GM23248 (cell line): ENCODE measurements around the gene CPTP. TPM values are rescaled to one million over a fixed set of nuclear protein-coding genes. Genes with fewer than 3 reads are reported as not detected.

Experiments used
- DNase-seq: peaks from one replicate; pipeline ENCODE4 v3.0.0-alpha.2; 2015
- H2AFZ ChIP-seq: fragments of 200-600 bp; sonication (generic); 2 replicates; pipeline ENCODE4 v1.6.1; 2016; ENCODE audit warnings: antibody characterized with exemption
- H3F3A ChIP-seq: fragments of 200-600 bp; sonication (generic); 2 replicates; pipeline ENCODE4 v1.6.1; 2016; ENCODE audit warnings: mild to moderate bottlenecking, antibody characterized with exemption, mixed run types; ENCODE audit not compliant: insufficient read depth
- H3K27ac ChIP-seq: fragments of 200-600 bp; sonication (generic); 2 replicates; pipeline ENCODE4 v1.5.1; 2016; ENCODE audit warnings: mild to moderate bottlenecking
- H3K27me3 ChIP-seq: fragments of 200-600 bp; sonication (generic); replicated peaks from 2 replicates; pipeline ENCODE4 v1.6.1; 2016; ENCODE audit warnings: mild to moderate bottlenecking; ENCODE audit not compliant: insufficient read depth
- H3K36me3 ChIP-seq: fragments of 200-600 bp; sonication (generic); 2 replicates; pipeline ENCODE4 v1.6.1; 2016; ENCODE audit warnings: low read depth, mild to moderate bottlenecking
- H3K4me1 ChIP-seq: fragments of 200-600 bp; sonication (generic); 2 replicates; pipeline ENCODE4 v1.6.1; 2016; ENCODE audit warnings: mild to moderate bottlenecking; ENCODE audit not compliant: insufficient read depth
- H3K4me2 ChIP-seq: fragments of 200-600 bp; sonication (generic); one replicate; pipeline ENCODE4 v1.6.1; 2016; ENCODE audit warnings: mild to moderate bottlenecking; ENCODE audit not compliant: unreplicated experiment
- H3K4me3 ChIP-seq: fragments of 200-600 bp; sonication (generic); 2 replicates; pipeline ENCODE4 v1.5.1; 2016; ENCODE audit warnings: mild to moderate bottlenecking
- H3K79me2 ChIP-seq: fragments of 200-600 bp; sonication (generic); 2 replicates; pipeline ENCODE4 v1.6.1; 2016; ENCODE audit warnings: mild to moderate bottlenecking; ENCODE audit not compliant: insufficient read depth
- H3K9ac ChIP-seq: fragments of 200-600 bp; sonication (generic); 2 replicates; pipeline ENCODE4 v1.6.1; 2016; ENCODE audit warnings: mild to moderate bottlenecking
- H3K9me2 ChIP-seq: fragments of 200-600 bp; sonication (generic); 2 replicates; pipeline ENCODE4 v1.6.1; 2016; ENCODE audit warnings: mixed run types, mild to moderate bottlenecking, moderate library complexity; ENCODE audit not compliant: insufficient read depth
- H3K9me3 ChIP-seq: fragments of 200-600 bp; sonication (generic); one replicate; pipeline ENCODE4 v1.6.1; 2017; ENCODE audit warnings: low read depth
- H4K20me1 ChIP-seq: fragments of 200-600 bp; sonication (generic); 2 replicates; pipeline ENCODE4 v1.6.0; 2016; ENCODE audit not compliant: insufficient read depth
- EZH2 ChIP-seq: fragments of 200-600 bp; sonication (generic); IDR thresholded peaks from 2 replicates; pipeline ENCODE4 v1.6.1; 2018; ENCODE audit warnings: antibody characterized with exemption, mild to moderate bottlenecking; ENCODE audit not compliant: insufficient read depth, poor library complexity, severe bottlenecking
- EZH2phosphoT487 ChIP-seq: fragments of 200-600 bp; sonication (generic); IDR thresholded peaks from 2 replicates; pipeline ENCODE4 v1.6.1; 2018; ENCODE audit warnings: antibody characterized with exemption, moderate library complexity, mild to moderate bottlenecking, low read depth; ENCODE audit not compliant: insufficient read depth
- WGBS, 2 experiments: methylation state at CpG; one replicate each; pipeline ENCODE4 v1.1.6; 2015 to 2017; ENCODE audit warnings: low lambda C conversion rate in 2 of 2, low coverage in 1 of 2; ENCODE audit errors: missing lambda C conversion rate in 2 of 2; 5-methylcytosine and 5-hydroxymethylcytosine counted together
- in situ Hi-C: fragments of 300-500 bp; cut with MboI; formaldehyde crosslinking; loops from 2 replicates; pipeline ENCODE4 v1.15.0; 2020
- polyA plus RNA-seq: library from polyadenylated mRNA; unstranded; fragments of >200 nt; fragmentation: Nextera tagmentation; extraction: Ambion mirVana; gene quantifications from 2 replicates; pipeline ENCODE4 v1.2.1, GENCODE V29; 2016
- total RNA-seq: library from RNA; depleted of rRNA; stranded (reverse); fragments of >200 nt; shearing (Covaris generic); gene quantifications from 2 replicates; pipeline ENCODE4 v1.2.3, GENCODE V29; 2014

CPTP gene
- total and polyA plus RNA-seq, 2 experiments from 2014 or later: 28.0 to 30.5 TPM

DNA sequence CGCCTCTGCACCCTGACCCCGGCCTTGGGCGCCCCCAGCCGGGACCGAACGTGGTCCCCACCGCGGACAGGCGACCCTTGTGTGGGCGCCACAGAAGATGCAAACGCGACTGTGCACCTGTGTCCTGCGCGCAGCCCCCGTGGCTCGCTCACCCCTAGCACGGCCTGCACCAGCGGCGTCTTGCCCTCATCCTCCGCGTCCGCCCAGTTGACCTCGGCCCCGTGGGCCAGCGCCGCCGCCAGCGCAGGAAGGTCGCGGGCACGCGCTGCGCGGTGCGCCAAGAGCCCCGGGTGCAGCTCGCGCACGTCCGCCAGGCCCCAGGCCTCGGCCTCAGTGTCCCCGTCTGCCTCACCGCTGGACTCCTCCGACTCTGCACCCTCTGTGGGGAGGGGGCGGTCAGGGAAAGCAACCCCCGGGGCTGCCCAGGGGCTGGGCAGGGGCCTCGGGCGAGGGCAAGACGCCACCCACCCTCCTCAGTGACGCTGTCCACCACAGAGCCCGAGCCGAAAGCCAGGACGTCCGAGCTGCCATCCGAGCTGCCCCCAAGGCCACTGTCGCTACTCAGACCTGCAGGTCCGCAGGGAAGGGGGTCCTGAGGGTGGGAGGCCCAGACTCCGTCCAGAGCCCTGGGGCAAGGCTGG is 30.2 kb upstream of the CPTP start:
- in situ Hi-C loops: no loop called here
- no peaks in the 10 kb centered on the region for H4K20me1 ChIP-seq
- TF ChIP-seq EZH2 (no peak), EZH2phosphoT487 (no peak)

DNA sequence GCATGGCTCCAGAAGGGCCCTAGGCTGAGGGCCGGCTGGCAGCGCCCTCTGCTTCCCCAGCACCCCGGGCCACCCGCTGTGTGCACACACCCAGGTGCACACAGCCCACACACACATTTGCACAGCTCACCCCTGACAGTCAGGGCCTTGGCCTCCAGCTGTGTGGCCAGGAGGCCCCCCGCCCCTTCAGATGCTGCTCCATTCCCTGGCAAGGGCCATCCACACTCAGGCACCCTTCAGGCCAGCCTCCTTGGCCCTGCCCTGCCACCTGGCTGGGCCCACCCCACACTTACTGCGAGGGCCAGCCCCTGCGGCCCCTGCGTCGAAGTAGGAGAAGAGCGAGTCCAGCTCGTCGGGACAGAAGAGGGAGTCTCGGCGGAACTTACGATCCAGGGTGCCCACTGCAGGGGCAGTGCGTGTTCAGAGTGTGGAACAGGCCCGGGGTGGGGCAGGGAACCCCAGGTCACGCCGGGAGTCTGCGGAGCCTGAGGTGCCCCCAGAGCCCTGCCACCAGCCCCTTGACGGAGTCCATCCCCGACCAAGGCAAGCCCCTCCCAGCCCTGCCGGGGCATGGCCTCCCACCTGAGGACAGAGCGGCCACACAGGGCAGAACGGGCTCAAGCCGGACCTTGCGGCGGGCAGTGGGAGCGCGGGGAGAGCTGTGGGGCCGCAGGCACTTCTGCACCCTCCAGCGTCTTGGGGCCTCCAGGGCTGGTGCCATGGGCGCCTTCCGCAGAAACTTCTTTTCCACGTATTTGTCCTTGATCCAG is 29.3 kb upstream of the CPTP start:
- 94 to 96% methylated on average over 30 to 35 of the region's 35 CpGs for WGBS, 2 experiments
- Histone ChIP-seq H3K4me3 (no peak overlapping the region), H2AFZ (no peak overlapping the region), H4K20me1 (no peaks in the 10 kb centered on the region), H3K27me3 (no peaks in the 10 kb centered on the region), H3K36me3 (no peaks in the 10 kb centered on the region), H3K9me2 (no peaks in the 10 kb centered on the region), H3K4me2 (no peak overlapping the region), H3K27ac (no peak overlapping the region), H3K4me1 (no peaks in the 10 kb centered on the region), H3F3A (no peaks in the 10 kb centered on the region), H3K79me2 (no peaks in the 10 kb centered on the region), H3K9me3 (no peaks in the 10 kb centered on the region), H3K9ac (no peak overlapping the region)
- in situ Hi-C loops: no loop called here
- no peak for DNase-seq
- no peak for TF ChIP-seq EZH2phosphoT487

More for the DNA sequence above, 30.2 kb upstream of the CPTP start:
- no peak overlapping the region for H2AFZ ChIP-seq
- H3K4me1 ChIP-seq: no peaks in the 10 kb centered on the region
- H3K27ac ChIP-seq: no peak overlapping the region
- no peaks in the 10 kb centered on the region for H3K9me2 ChIP-seq
- H3K36me3 ChIP-seq: no peaks in the 10 kb centered on the region
- DNase-seq: no peak
- H3K9me3 ChIP-seq: no peaks in the 10 kb centered on the region
- H3K4me2 ChIP-seq: no peak overlapping the region
- H3K9ac ChIP-seq: no peak overlapping the region
- no peaks in the 10 kb centered on the region for H3F3A ChIP-seq
- 91 to 95% methylated on average over 37 to 57 of the region's 58 CpGs for WGBS, 2 experiments
- H3K4me3 ChIP-seq: no peak overlapping the region
- H3K79me2 ChIP-seq: no peaks in the 10 kb centered on the region
- H3K27me3 ChIP-seq: no peaks in the 10 kb centered on the region

DNA sequence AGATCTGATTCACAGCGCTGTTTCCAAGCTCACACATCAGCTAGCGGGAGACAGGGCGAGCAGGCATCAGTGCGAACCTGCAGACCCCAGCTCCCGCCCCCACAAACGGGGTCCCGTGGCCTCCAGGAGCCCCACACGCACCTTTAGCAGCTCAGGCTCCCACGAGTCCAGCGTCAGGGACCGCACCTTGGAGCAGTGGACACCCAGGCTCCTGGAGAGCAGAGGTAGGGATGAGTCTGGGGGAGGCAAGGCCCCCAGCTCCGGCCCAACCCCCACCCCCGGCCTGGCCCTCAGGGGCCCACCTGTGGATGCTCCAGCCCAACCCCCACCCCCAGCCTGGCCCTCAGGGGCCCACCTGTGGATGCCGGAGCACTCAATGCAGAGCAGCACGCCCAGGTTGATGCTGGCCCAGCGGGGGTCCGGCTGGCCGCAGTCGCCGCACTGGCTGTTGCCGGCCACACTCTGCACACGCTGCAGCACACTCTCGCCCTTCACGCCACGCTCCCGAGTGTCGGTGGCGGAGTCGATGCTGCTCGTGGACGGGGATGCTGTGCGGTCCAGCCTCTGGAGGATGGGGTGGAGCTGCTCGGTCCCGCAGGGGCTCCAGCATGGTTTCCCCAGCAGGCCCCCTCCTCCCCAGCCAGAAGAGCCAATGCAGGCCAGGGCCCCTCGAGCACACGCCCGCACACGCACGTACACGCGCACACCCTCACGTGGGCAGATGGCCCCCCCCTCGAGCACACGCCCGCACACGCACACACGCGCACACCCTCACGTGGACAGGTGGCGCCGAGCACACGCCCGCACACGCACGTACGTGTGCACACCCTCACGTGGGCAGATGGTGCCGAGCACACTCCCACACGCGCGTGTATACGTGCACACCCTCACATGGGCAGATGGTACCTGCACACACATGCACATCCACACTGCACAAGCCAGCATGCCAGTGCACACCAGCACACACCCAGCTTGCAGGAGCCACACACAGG is 28.2 kb upstream of the CPTP start:
- Histone ChIP-seq H3K27me3 (no peaks in the 10 kb centered on the region), H3K4me3 (no peak overlapping the region), H4K20me1 (no peaks in the 10 kb centered on the region), H3F3A (no peaks in the 10 kb centered on the region), H2AFZ (no peak overlapping the region), H3K36me3 (no peaks in the 10 kb centered on the region), H3K4me1 (no peaks in the 10 kb centered on the region), H3K4me2 (no peak overlapping the region), H3K9me3 (no peaks in the 10 kb centered on the region), H3K9ac (no peak overlapping the region), H3K27ac (no peak overlapping the region), H3K9me2 (no peaks in the 10 kb centered on the region), H3K79me2 (no peaks in the 10 kb centered on the region)
- TF ChIP-seq EZH2 (no peak), EZH2phosphoT487 (no peak)
- no peak for DNase-seq
- in situ Hi-C loops: no loop called here
- WGBS, 2 experiments: 96% methylated on average over 28 to 62 of the region's 62 CpGs

DNA sequence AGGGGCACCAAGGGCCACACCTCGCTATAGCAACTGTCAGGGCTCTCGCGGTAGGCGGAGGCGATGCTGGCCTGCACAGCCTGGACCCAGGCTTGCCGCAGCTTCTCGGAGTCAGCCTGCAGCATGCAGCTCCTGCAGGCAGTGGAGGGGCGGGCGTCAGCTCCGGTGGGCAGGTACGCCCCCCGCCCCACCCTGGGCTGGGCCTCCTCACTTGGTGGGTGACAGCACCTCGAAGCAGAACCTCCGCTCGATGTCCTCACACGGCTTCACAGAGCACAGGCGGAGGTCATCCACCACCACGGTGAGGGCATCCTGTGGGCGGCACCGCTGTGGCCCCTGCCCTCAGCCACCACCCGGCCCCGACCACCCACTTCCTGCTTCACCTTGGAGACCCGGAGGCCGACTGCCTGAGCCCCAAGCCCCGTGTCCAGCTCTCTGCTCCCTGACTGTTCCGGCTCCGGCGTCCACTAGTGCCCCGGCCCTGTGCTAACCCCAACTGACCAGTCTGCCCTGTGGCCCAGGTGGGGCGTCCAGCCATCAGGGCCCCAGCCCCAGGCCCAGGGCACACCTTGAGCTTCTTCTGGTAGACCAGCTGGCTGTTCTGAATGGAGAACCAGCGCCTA is 26.7 kb upstream of the CPTP start:
- Histone ChIP-seq H3K4me2 (no peak overlapping the region), H3K9me2 (no peaks in the 10 kb centered on the region), H3K9ac (no peak overlapping the region), H3K27me3 (no peaks in the 10 kb centered on the region), H4K20me1 (no peaks in the 10 kb centered on the region), H3F3A (no peaks in the 10 kb centered on the region), H3K79me2 (peaks cover 1% of the 10 kb centered on the region), H2AFZ (no peak overlapping the region), H3K4me3 (no peak overlapping the region), H3K4me1 (no peaks in the 10 kb centered on the region), H3K9me3 (no peaks in the 10 kb centered on the region), H3K27ac (no peak overlapping the region), H3K36me3 (no peaks in the 10 kb centered on the region)
- WGBS, 2 experiments: 96 to 99% methylated on average over 25 to 30 of the region's 31 CpGs
- DNase-seq: no peak
- in situ Hi-C loops: no loop called here
- TF ChIP-seq EZH2phosphoT487 (no peak), EZH2 (no peak)
